SK-N-SH (cell line): Measurements from ENCODE around the gene C1QL2. TPM values are rescaled to one million over a fixed set of nuclear protein-coding genes. Genes with fewer than 3 reads are reported as not detected.

Experiments
- CTCF ChIA-PET: fragments of 300-600, 350-600 bp; formaldehyde crosslinking; extraction: SDS; loops from one replicate; lab custom pipeline; 2021; lab: Yijun Ruan, JAX
- POLR2A ChIA-PET: fragments of 350-600 bp; sonication (Branson Sonifier 250); formaldehyde crosslinking; extraction: SDS; loops from one replicate; lab custom pipeline; 2020; ENCODE audit warnings: antibody characterized with exemption, inconsistent platforms; lab: Yijun Ruan, JAX
- DNase-seq: peaks from one replicate; pipeline ENCODE4 v3.0.0; 2012
- H2AFZ ChIP-seq: fragments of 200-600 bp; sonication (generic); 2 replicates; pipeline ENCODE4 v1.8.1; 2016; ENCODE audit warnings: antibody characterized with exemption, mild to moderate bottlenecking, low read depth
- H3F3A ChIP-seq: fragments of 200-600 bp; sonication (generic); replicated peaks from 2 replicates; pipeline ENCODE3; 2016; ENCODE audit warnings: antibody characterized with exemption, mild to moderate bottlenecking; ENCODE audit not compliant: insufficient read depth
- H3K27ac ChIP-seq, 2 experiments: fragments of 200-500 bp in 1 of 2; fragments of 200-600 bp in 1 of 2; sonication (Bioruptor generic) in 1 of 2; sonication (generic), shearing (Covaris generic) in 1 of 2; 2 replicates each; pipeline versions ENCODE4 v1.5.1 to v1.6.1; 2014 to 2016; ENCODE audit warnings: low read depth in 2 of 2, inconsistent platforms in 1 of 2, low read length in 1 of 2, mild to moderate bottlenecking in 1 of 2, mixed read lengths in 1 of 2
- H3K27me3 ChIP-seq: fragments of 200-600 bp; sonication (generic), shearing (Covaris generic); 2 replicates; pipeline ENCODE4 v1.6.1; 2016; ENCODE audit warnings: mixed run types; ENCODE audit not compliant: insufficient read depth
- H3K36me3 ChIP-seq, 2 experiments: fragments of 200-500 bp in 1 of 2; fragments of 200-600 bp in 1 of 2; sonication (Bioruptor generic) in 1 of 2; sonication (generic) in 1 of 2; replicated peaks in 1 of 2; 2 replicates each; pipeline versions ENCODE3 to v1.5.1; 2014 to 2016; ENCODE audit warnings: low read length in 1 of 2, mild to moderate bottlenecking in 1 of 2; ENCODE audit not compliant: insufficient read depth in 2 of 2, control insufficient read depth in 1 of 2
- H3K4me1 ChIP-seq, 2 experiments: fragments of 200-500 bp in 1 of 2; fragments of 200-600 bp in 1 of 2; sonication (Bioruptor generic) in 1 of 2; sonication (generic), shearing (Covaris generic) in 1 of 2; 2 replicates each; pipeline versions ENCODE4 v1.5.1 to v1.6.1; 2014 to 2016; ENCODE audit warnings: low read depth in 1 of 2, low read length in 1 of 2, mixed run types in 1 of 2; ENCODE audit not compliant: insufficient read depth in 2 of 2, control insufficient read depth in 1 of 2
- H3K4me2 ChIP-seq: fragments of 200-600 bp; sonication (generic), shearing (Covaris generic); 2 replicates; pipeline ENCODE4 v1.6.1; 2017; ENCODE audit warnings: mixed run types
- H3K4me3 ChIP-seq, 2 experiments: fragments of 200-500 bp in 1 of 2; fragments of 200-600 bp in 1 of 2; sonication (Bioruptor generic) in 1 of 2; sonication (generic), shearing (Covaris generic) in 1 of 2; 2 replicates each; pipeline versions ENCODE4 v1.5.1 to v1.8.1; 2014 to 2016; ENCODE audit warnings: low read depth in 2 of 2, inconsistent platforms in 1 of 2, low read length in 1 of 2, mild to moderate bottlenecking in 1 of 2, mixed read lengths in 1 of 2, moderate library complexity in 1 of 2
- H3K79me2 ChIP-seq: fragments of 200-600 bp; sonication (generic); 2 replicates; pipeline ENCODE4 v1.8.1; 2017; ENCODE audit warnings: mild to moderate bottlenecking; ENCODE audit not compliant: insufficient read depth
- H3K9ac ChIP-seq: fragments of 200-600 bp; sonication (generic); 2 replicates; pipeline ENCODE4 v1.6.1; 2017; ENCODE audit warnings: mixed run types
- H3K9me2 ChIP-seq: fragments of 200-600 bp; sonication (generic); 2 replicates; pipeline ENCODE4 v1.6.1; 2017; ENCODE audit warnings: mixed run types
- H3K9me3 ChIP-seq: fragments of 200-600 bp; sonication (generic); 2 replicates; pipeline ENCODE4 v1.6.1; 2017; ENCODE audit warnings: mixed run types, mild to moderate bottlenecking, moderate library complexity
- H4K20me1 ChIP-seq: fragments of 200-600 bp; sonication (generic); 2 replicates; pipeline ENCODE4 v1.6.1; 2017; ENCODE audit warnings: mild to moderate bottlenecking, mixed run types; ENCODE audit not compliant: insufficient read depth
- CHD2 ChIP-seq: fragments of 150-350 bp; IDR thresholded peaks from 2 replicates; pipeline ENCODE4 v1.6.1; 2018; ENCODE audit warnings: low read length; ENCODE audit not compliant: partially characterized antibody
- EP300 ChIP-seq, 2 experiments: IDR thresholded peaks; 2 replicates each; pipeline versions ENCODE4 v1.4.0 to v1.6.1; 2012; ENCODE audit warnings: borderline replicate concordance in 1 of 2, low read depth in 1 of 2, low read length in 1 of 2
- FOXJ3 ChIP-seq: sonication (generic); formaldehyde crosslinking; IDR thresholded peaks from 2 replicates; pipeline ENCODE4 v1.5.1; 2020; ENCODE audit warnings: mild to moderate bottlenecking, missing genetic modification reagents
- FOXM1 ChIP-seq: IDR thresholded peaks from 2 replicates; pipeline ENCODE4 v1.4.0; 2012; ENCODE audit warnings: low read depth, mild to moderate bottlenecking
- GATA2 ChIP-seq: sonication (generic); formaldehyde crosslinking; IDR thresholded peaks from 2 replicates; pipeline ENCODE4 v1.5.0; 2020; ENCODE audit warnings: mild to moderate bottlenecking, missing genetic modification reagents
- IRF3 ChIP-seq: fragments of 150-350 bp; IDR thresholded peaks from 2 replicates; pipeline ENCODE4 v1.6.1; 2016; ENCODE audit warnings: mild to moderate bottlenecking, low read depth, low read length
- MEF2A ChIP-seq: IDR thresholded peaks from 2 replicates; pipeline ENCODE4 v1.4.0; 2012; ENCODE audit warnings: low read depth, borderline replicate concordance
- MXI1 ChIP-seq: IDR thresholded peaks from 2 replicates; pipeline ENCODE4 v1.6.1; 2012; ENCODE audit warnings: mild to moderate bottlenecking, low read depth, low read length, improper control_type of control experiment
- NFIC ChIP-seq: IDR thresholded peaks from 2 replicates; pipeline ENCODE4 v1.4.0; 2012; ENCODE audit warnings: borderline replicate concordance
- NRF1 ChIP-seq: IDR thresholded peaks from 2 replicates; pipeline ENCODE4 v1.6.1; 2012; ENCODE audit warnings: low read depth, mild to moderate bottlenecking, low read length
- PBX3 ChIP-seq: IDR thresholded peaks from 2 replicates; pipeline ENCODE4; 2012
- RAD21 ChIP-seq: IDR thresholded peaks from 2 replicates; pipeline ENCODE4 v1.6.1; 2012; ENCODE audit warnings: mild to moderate bottlenecking, low read length
- RCOR1 ChIP-seq: fragments of 150-350 bp; IDR thresholded peaks from 2 replicates; pipeline ENCODE4 v1.6.1; 2017; ENCODE audit warnings: antibody characterized with exemption, low read length
- RFX5 ChIP-seq: IDR thresholded peaks from 2 replicates; pipeline ENCODE4 v1.6.1; 2012; ENCODE audit warnings: mild to moderate bottlenecking, improper control_type of control experiment, low read length
- RXRA ChIP-seq: IDR thresholded peaks from 2 replicates; pipeline ENCODE4 v1.4.0; 2012; ENCODE audit warnings: low read depth, mild to moderate bottlenecking, borderline replicate concordance
- SIN3A ChIP-seq: IDR thresholded peaks from 2 replicates; pipeline ENCODE4 v1.6.1; 2012; ENCODE audit warnings: low read depth, mild to moderate bottlenecking, low read length, moderate library complexity, borderline replicate concordance
- SMC3 ChIP-seq: IDR thresholded peaks from 2 replicates; pipeline ENCODE4 v1.6.1; 2012; ENCODE audit warnings: low read depth, low read length, improper control_type of control experiment
- TCF12 ChIP-seq: IDR thresholded peaks from 2 replicates; pipeline ENCODE4 v1.4.0; 2012
- TEAD4 ChIP-seq: IDR thresholded peaks from 2 replicates; pipeline ENCODE4 v1.4.0; 2012; ENCODE audit warnings: mild to moderate bottlenecking, borderline replicate concordance; ENCODE audit not compliant: insufficient read depth
- WGBS: methylation state at CpG from one replicate; pipeline ENCODE4 v1.1.6; 2017; ENCODE audit warnings: low lambda C conversion rate; 5-methylcytosine and 5-hydroxymethylcytosine counted together
- polyA plus RNA-seq, 3 experiments: library from polyadenylated mRNA; depleted of rRNA; stranded (reverse); fragments of >200 nt; gene quantifications; 2 replicates each; pipeline ENCODE4 v1.2.3, GENCODE V29; 2012
- TF ChIP-seq, protein P1 (sequence below): IDR thresholded peaks from 2 replicates; pipeline ENCODE4 v1.4.0; 2012; ENCODE audit warnings: low read depth, borderline replicate concordance

Gene C1QL2
- polyA plus RNA-seq, 1 of the 3 experiments (the other 2 are of a cell fraction): not detected

- Histone ChIP-seq H2AFZ (no peak overlapping the region), H3F3A (no peaks in the 10 kb centered on the region), H4K20me1 (no peaks in the 10 kb centered on the region), H3K4me2 (no peak overlapping the region), H3K27me3 (peaks cover 6% of the 10 kb centered on the region; the same call in 1 of the 2 replicates), H3K9me2 (no peaks in the 10 kb centered on the region), H3K27ac (no peak overlapping the region), H3K9me3 (no peaks in the 10 kb centered on the region), H3K9ac (no peak overlapping the region), H3K36me3 (no peaks in the 10 kb centered on the region), H3K79me2 (no peaks in the 10 kb centered on the region), H3K4me1 (no peaks in the 10 kb centered on the region), H3K4me3 (no peak overlapping the region)
- TF ChIP-seq RCOR1 (no peak), RAD21 (no peak), CHD2 (no peak), RFX5 (no peak), FOXM1 (no peak), GATA2 (no peak), TCF12 (no peak), MEF2A (no peak), IRF3 (no peak), SMC3 (no peak), FOXJ3 (CRISPR knock-in tag) (no peak), MXI1 (no peak), NRF1 (no peak), EP300 (IDR thresholded peaks at IDR 0.05; ENCODE audit: borderline replicate concordance in 1 of 2, low read depth in 1 of 2, low read length in 1 of 2) (no peak), PBX3 (no peak), RXRA (no peak), NFIC (no peak), TEAD4 (no peak), SIN3A (no peak)
- TF ChIP-seq, protein P1, sequence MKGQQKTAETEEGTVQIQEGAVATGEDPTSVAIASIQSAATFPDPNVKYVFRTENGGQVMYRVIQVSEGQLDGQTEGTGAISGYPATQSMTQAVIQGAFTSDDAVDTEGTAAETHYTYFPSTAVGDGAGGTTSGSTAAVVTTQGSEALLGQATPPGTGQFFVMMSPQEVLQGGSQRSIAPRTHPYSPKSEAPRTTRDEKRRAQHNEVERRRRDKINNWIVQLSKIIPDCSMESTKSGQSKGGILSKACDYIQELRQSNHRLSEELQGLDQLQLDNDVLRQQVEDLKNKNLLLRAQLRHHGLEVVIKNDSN: no peak
- WGBS: 52% methylated on average over 10 of the region's 10 CpGs
- POLR2A ChIA-PET: no interaction called here
- CTCF ChIA-PET: no interaction called here
- no peak for DNase-seq
Observed at GRCh38 chr2:119197529-119198239, 39.1 kb upstream of the C1QL2 start.
